SK-N-SH treated with all-trans-retinoic acid at 6 μM for 48 hours (cell line): Measurements from ENCODE around the gene ZNF135.

Experiments used
- RARB ChIP-seq: fragments of 250-450 bp; sonication (Bioruptor Pico); IDR thresholded peaks from 2 replicates; pipeline ENCODE4 v1.8.0; 2021; ENCODE audit warnings: mild to moderate bottlenecking, moderate library complexity
- SNAI2 ChIP-seq: fragments of 250-450 bp; sonication (Bioruptor Pico); IDR thresholded peaks from 2 replicates; pipeline ENCODE4 v1.5.0; 2020; ENCODE audit warnings: mild to moderate bottlenecking, moderate library complexity
- ZNF70 ChIP-seq: fragments of 450-650 bp; formaldehyde crosslinking; IDR thresholded peaks from 2 replicates; pipeline ENCODE4 v1.5.0; 2020; ENCODE audit warnings: mild to moderate bottlenecking, moderate library complexity

DNA sequence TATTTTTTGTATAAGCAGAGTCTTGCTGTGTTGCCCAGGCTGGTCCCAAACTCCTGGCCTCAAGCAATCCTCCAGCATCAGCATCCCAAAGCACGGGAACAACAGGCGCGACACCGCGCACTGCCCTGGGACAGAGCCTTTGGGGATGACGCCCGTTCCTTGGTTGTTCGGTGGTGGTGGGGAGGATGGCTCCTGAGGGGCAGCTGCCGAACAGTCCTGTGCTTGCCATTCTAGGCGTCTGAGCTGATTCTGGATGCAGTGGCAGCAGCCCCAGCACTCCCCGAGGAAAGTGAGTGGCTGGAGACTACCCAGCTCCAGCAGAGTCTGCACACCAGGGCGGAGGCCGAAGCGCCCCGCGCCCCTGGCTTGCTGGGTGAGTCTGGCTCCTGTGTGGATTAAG is 6.8 kb upstream of the ZNF135 start:
- TF ChIP-seq SNAI2, result no peak
- TF ChIP-seq ZNF70 (CRISPR knock-in tag), result no peak
- no peak for TF ChIP-seq RARB (CRISPR knock-in tag)
